ENCODE data around the gene CALHM3. TPM values are rescaled to one million over a fixed set of nuclear protein-coding genes. Genes with fewer than 3 reads are reported as not detected.
"Not testable (repeated sequence)": the region's sequence is repeated elsewhere in the genome, so short reads cannot be mapped to it uniquely, and the experiment has no call there.

CALHM3 gene
- total RNA-seq, 1 donor from 2014 or later: not detected

DNA sequence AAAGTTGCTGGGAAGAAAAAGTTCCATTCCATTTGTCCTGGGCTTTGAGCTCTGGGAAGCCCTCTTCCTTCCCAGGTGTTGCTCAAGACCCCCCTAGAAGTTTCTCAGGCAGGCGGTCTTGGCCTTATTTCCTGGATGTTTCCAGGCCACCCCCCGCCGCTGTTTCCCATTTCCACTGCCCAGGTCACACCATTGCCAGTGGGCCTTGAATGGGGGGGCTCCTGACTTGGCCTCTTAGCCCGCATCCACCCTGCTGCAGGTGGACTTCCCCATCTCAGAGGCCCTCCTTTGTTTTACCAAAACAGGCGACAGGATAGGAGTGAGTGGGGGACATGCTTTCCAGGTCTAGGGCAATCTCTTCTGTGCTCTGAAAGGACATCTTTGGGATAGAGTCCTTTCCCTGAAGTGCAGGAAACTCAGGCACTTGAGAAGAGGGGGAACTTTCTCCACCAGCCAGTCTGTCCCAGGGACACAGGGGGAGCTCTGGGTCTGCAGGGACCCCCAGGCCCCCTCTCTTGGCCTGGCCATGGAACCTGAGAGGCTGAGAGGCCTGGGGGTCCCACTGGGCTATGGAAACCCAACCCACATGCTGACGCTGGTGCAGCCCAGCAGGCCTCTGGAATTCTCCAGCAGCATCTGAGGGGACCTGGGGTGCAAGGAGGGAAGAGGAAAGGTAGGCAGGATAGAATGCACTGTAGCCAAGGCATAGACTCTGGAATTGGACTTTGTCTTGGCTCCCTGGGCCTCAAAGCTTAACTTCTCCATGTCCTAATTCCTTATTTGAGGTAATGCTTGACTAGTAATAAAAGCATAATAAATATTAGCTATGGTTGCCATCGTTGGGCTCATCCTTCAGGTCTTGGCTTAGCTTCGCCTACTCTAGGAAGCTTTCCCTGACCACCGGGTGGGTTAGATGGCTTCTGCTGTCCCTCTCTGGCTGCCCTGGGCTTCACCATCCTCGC, 32.0 kb upstream of the CALHM3 start:
- H3K27ac Mint-ChIP-seq: no peak overlapping the region
- intact Hi-C loops (cut with micrococcal nuclease): no loop called here
- peaks cover 28% of the 10 kb centered on the region for H3K27me3 Mint-ChIP-seq (ENCODE audit: insufficient read depth)
- H3K4me3 Mint-ChIP-seq: no peak overlapping the region
- no peaks in the 10 kb centered on the region for H3K9me3 Mint-ChIP-seq
- DNase-seq (ENCODE audit: low spot score): no peak
- H3K36me3 Mint-ChIP-seq (ENCODE audit: low read depth): no peaks in the 10 kb centered on the region
- H3K4me1 Mint-ChIP-seq (ENCODE audit: low read depth): peaks cover 16% of the 10 kb centered on the region

DNA sequence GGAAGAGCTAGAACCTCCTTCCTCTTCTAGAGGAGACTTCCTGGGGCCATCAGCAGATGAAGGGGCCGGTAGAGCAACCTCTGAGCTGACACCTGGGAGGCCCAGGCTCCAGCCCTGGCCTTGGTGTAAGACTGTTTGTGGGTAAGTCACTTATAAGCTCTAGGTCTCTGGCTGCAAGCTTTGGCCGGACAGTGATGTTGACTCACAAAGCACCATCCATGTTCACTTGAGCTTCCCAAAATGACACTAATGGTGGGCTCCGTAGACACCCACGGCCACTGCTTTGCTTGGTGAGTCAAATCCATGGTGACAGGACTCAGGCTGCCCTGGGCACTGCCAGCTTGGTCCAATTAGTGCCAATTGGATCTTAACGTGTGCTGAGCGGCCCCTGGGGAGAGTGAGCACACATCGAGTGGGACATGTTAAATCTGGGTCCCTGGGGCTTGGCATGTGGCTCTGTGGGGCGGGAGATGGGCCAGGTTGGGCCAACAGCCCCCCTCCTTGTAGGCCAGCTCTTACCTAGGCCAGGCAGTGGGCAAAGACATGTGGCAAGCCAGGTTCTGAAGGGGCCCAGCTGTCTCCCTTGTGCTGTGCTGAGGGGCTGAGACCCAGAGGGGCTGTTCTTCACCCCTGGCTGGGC, 31.1 kb upstream of the CALHM3 start:
- peaks cover 15% of the 10 kb centered on the region for H3K4me1 Mint-ChIP-seq (ENCODE audit: low read depth)
- intact Hi-C loops (cut with micrococcal nuclease): no loop called here
- no peak for DNase-seq (ENCODE audit: low spot score)
- H3K4me3 Mint-ChIP-seq: no peak overlapping the region
- H3K27ac Mint-ChIP-seq: no peak overlapping the region
- peaks cover 28% of the 10 kb centered on the region for H3K27me3 Mint-ChIP-seq (ENCODE audit: insufficient read depth)
- no peaks in the 10 kb centered on the region for H3K9me3 Mint-ChIP-seq
- no peaks in the 10 kb centered on the region for H3K36me3 Mint-ChIP-seq (ENCODE audit: low read depth)

DNA sequence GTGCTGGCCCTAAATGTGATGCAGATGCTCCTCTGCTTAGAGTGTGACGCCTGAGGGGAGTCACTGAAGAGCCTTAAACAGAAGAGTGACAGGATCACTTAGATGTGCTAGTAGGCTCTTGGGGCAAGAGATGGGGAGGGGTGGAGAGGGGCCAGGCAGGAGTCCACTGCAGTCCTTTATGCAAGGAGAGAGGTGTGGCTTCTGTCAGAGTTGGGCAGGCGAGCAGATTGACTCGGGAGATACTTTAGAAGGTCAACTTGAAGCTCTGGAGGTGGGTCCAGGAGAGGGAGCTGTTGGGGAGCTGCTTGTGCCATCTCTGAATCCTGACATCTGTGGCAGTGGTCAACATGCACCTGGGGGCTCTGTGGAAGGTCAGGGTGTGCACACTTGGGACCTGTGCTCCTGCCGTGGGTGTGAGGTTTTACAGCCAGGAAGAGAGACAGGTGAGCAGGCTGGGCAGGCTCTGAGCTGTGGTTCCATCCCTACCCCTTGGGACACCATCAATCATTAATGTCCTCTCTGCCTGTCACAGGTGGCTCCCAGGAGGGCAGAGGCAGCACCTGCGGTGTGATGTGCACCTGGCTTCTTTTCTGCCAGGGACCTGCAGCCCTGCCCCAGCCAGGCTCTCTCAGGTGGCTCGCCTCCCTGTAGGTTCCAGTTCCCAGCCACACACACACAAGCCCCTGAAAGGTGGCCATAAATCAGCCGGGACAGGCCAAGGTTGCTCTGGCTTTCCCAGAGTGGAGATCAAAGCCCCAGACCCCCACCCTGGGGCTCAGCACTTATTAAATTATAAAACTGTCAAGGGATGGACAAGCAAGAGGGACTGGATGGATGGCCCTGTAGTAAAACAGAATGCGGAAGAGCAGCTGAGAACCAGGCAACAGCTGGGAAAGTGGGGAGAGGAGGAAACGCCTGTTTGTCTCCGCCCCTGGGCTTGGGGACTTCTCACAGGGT, 28.5 kb upstream of the CALHM3 start:
- intact Hi-C loops (cut with micrococcal nuclease): no loop called here
- Mint-ChIP-seq H3K36me3 (ENCODE audit: low read depth) (no peaks in the 10 kb centered on the region), H3K27ac (no peak overlapping the region), H3K27me3 (ENCODE audit: insufficient read depth) (peaks cover 34% of the 10 kb centered on the region), H3K9me3 (no peaks in the 10 kb centered on the region), H3K4me1 (ENCODE audit: low read depth) (peaks cover 35% of the 10 kb centered on the region), H3K4me3 (no peak overlapping the region)
- no peak for DNase-seq (ENCODE audit: low spot score)

DNA sequence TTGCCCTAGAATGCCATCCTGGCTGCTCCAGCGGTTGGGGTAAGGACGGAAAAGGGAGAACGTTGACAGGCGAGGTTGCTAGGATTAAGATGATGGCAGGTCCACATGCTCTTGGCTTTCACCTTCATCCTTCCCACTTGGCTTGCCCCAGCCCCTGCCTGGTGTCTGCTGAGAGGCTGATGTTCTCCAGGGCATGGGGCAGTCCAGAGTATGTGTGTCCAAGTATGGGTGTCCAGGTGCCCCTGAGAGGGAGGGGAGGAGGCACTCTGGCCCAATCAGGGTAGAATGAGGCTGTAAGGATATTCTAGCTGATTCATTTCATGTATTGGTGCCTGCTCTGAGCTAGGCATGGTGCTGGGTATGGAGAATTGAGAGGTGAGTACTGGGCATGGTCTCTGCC, 27.0 kb upstream of the CALHM3 start:
- H3K27ac Mint-ChIP-seq: no peak overlapping the region
- no peak overlapping the region for H3K4me3 Mint-ChIP-seq
- no peaks in the 10 kb centered on the region for H3K36me3 Mint-ChIP-seq (ENCODE audit: low read depth)
- no peak for DNase-seq (ENCODE audit: low spot score)
- intact Hi-C loops (cut with micrococcal nuclease): no loop called here
- H3K4me1 Mint-ChIP-seq (ENCODE audit: low read depth): peaks cover 42% of the 10 kb centered on the region
- peaks cover 34% of the 10 kb centered on the region for H3K27me3 Mint-ChIP-seq (ENCODE audit: insufficient read depth)
- H3K9me3 Mint-ChIP-seq: no peaks in the 10 kb centered on the region

DNA sequence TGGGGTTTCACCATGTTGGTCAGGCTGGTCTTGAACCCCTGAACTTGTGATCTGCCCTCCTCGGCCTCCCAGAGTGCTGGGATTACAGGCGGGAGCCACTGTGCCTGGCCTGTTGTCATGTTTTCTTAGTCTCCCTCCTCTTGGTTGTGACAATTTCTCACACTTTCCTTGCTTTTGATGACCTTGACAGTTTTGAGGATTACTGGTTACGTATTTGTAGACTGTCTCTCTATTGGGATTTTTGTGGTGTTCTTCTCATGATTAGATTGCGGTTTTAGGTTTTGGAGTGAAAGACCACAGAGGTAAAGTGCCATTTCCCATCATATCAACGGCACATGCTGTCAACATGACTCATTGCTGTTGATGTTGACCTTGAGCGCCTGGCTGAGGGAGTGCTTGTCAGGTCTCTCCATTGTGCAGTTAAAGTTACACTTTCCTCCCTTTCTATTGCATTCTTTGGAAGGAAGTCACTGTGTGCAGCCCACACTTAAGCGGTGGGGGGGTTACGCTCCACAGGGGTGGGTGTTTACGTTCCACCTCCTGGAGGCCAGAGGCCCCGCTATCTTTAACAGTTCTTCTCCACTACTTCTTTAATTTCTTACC, 25.2 kb upstream of the CALHM3 start:
- intact Hi-C loops (cut with micrococcal nuclease): loop anchor here (1.0 to 5.0 kb wide), 5 partner anchors 14 to 255 kb away; no protein-coding TSS in a partner anchor
- DNase-seq (ENCODE audit: low spot score): peak; percentile 56
- Mint-ChIP-seq H3K4me1 (ENCODE audit: low read depth) (peaks cover 53% of the 10 kb centered on the region), H3K36me3 (ENCODE audit: low read depth) (no peaks in the 10 kb centered on the region), H3K27ac (peak overlapping the region; percentile 77), H3K9me3 (no peaks in the 10 kb centered on the region), H3K27me3 (ENCODE audit: insufficient read depth) (peaks cover 36% of the 10 kb centered on the region), H3K4me3 (peak overlapping the region; percentile 40)

DNA sequence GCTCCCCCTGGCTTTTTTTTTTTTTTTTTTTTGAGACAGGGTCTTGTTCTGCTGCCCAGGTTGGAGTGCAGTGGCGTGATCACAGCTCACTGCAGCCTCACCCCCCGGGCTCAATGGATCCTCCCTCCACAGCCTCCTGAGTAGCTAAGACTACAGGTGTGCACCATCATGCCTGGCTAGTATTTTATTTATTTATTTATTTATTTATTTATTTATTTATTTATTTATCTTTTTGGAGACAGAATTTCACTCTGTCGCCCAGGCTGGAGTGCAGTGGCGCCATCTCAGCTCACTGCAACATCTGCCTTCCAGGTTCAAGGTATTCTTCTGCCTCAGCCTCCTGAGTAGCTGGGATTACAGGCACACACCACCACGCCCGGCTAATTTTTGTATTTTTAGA, 24.7 kb upstream of the CALHM3 start:
- not testable (repeated sequence) for H3K36me3 Mint-ChIP-seq (ENCODE audit: low read depth); DNase-seq (ENCODE audit: low spot score); H3K4me3 Mint-ChIP-seq; H3K9me3 Mint-ChIP-seq; H3K27ac Mint-ChIP-seq
- H3K4me1 Mint-ChIP-seq (ENCODE audit: low read depth): peaks cover 54% of the 10 kb centered on the region
- intact Hi-C loops (cut with micrococcal nuclease): loop anchor here (1.0 to 5.0 kb wide), 5 partner anchors 13 to 255 kb away; no protein-coding TSS in a partner anchor
- H3K27me3 Mint-ChIP-seq (ENCODE audit: insufficient read depth): peaks cover 39% of the 10 kb centered on the region

DNA sequence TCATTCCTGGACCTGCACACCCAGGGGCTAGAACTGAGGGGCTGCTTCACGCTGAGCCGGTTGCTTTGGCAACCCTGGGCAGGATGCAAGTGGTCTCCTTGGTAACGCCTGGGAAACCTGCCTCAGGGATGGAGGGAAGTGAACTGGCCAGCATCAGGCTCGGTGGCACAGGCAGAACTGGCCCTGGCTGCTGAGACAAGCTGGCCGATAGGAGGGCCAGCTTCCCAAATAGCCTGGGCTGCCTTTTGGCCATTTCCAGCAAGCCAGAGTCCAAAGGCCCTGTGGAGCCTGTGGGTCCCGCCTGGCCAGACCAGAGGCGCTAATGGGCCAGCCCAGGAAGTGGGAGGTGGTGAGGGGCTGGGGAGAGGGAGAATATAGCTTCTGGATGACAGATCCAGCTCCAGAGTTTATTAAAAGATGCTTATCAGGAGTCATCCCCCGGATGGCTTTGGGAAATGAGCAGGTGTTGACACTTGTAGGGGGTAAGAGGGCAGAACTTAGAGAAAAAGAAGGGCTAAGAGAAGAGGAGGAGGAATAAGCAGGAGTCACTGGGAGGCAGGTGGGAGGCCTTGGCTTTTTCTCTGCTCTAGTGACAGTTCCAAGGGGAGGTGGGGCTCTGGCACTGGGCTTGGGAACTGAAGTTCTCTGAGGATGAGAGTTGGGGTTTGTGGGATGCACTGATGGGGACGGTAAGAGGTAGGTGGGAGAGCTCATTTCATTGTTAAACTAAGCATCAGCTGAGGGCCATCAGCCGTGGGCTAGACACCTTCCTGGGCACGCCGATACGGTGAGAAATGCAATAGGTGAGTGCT, 24.0 kb upstream of the CALHM3 start:
- intact Hi-C loops (cut with micrococcal nuclease): loop anchor here (5.0 kb wide), 1 partner anchor 189 kb away; no protein-coding TSS in a partner anchor
- peaks cover 39% of the 10 kb centered on the region for H3K27me3 Mint-ChIP-seq (ENCODE audit: insufficient read depth)
- peak overlapping the region; percentile 27 for H3K27ac Mint-ChIP-seq
- H3K9me3 Mint-ChIP-seq: no peaks in the 10 kb centered on the region
- DNase-seq (ENCODE audit: low spot score): no peak
- no peaks in the 10 kb centered on the region for H3K36me3 Mint-ChIP-seq (ENCODE audit: low read depth)
- H3K4me1 Mint-ChIP-seq (ENCODE audit: low read depth): peaks cover 54% of the 10 kb centered on the region
- peak overlapping the region; percentile 35 for H3K4me3 Mint-ChIP-seq

DNA sequence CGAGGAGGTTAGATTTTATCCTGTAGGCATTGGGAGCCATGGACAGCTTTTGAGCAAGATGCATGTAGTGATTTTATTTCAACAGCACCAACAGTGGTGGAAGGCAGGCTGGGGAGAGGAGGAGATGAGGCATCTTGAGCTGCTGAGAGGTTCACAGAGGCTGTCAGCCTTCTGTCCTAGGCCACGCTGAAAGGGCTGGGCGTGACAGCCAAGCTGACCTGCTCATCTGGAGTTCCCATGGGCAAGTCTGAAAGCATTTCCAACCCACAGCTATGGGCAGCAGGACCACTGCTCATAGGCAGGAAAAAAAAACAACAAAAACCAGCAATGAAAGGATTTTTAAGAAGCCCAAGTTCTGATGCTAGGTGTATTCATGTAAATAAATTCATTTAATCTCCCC, 22.1 kb upstream of the CALHM3 start:
- H3K4me3 Mint-ChIP-seq: peak overlapping the region; percentile 2
- H3K27me3 Mint-ChIP-seq (ENCODE audit: insufficient read depth): peaks cover 36% of the 10 kb centered on the region
- H3K36me3 Mint-ChIP-seq (ENCODE audit: low read depth): no peaks in the 10 kb centered on the region
- intact Hi-C loops (cut with micrococcal nuclease): loop anchor here (5.0 kb wide), 1 partner anchor 191 kb away; no protein-coding TSS in a partner anchor
- no peaks in the 10 kb centered on the region for H3K9me3 Mint-ChIP-seq
- no peak for DNase-seq (ENCODE audit: low spot score)
- peaks cover 54% of the 10 kb centered on the region for H3K4me1 Mint-ChIP-seq (ENCODE audit: low read depth)
- H3K27ac Mint-ChIP-seq: no peak overlapping the region

DNA sequence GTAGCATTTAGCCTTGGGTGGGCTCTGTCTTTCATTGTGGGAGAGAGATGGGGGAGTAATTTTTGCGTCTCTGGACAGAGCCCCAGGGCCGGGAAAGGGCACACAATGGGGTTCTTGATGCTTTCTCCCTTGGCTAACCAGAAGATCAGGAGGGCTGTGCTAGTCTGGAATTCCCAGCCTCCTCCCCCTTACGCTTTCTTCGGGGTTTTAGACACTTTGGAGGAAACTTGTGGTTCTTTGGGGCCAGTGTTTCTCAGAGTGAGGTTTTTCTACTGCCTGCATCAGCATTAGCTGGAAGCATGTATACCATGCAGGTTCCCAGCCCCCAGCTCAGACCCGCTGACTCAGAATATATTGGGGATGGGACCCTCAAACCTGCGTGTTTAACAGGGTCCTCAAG, 21.4 kb upstream of the CALHM3 start:
- peaks cover 42% of the 10 kb centered on the region for H3K27me3 Mint-ChIP-seq (ENCODE audit: insufficient read depth)

DNA sequence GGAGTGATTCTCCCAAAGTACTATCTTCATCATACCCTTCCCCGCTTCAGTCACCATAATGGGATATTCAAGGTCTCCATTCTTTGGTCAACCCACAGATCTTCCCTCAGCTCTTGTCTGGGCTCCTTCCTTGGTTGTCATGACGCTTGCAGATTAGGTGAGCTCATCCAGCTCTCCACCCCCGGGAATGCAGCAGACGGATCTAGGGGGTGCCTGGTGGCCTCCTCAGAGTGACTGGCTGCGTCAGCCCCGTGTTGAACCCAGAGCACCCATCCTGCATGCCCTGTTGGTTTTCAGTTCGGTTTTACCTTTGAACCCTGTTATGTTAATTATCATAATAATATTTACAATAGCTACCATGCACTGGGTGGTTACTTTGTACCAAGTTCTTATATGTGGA, 20.8 kb upstream of the CALHM3 start:
- no peak overlapping the region for H3K27ac Mint-ChIP-seq
- DNase-seq (ENCODE audit: low spot score): no peak
- H3K4me3 Mint-ChIP-seq: no peak overlapping the region
- intact Hi-C loops (cut with micrococcal nuclease): loop anchor here (5.0 to 10.0 kb wide), 2 partner anchors 192 to 585 kb away; partner anchors contain the start of gene CNNM2
- peaks cover 48% of the 10 kb centered on the region for H3K27me3 Mint-ChIP-seq (ENCODE audit: insufficient read depth)
- H3K9me3 Mint-ChIP-seq: no peaks in the 10 kb centered on the region
- H3K36me3 Mint-ChIP-seq (ENCODE audit: low read depth): no peaks in the 10 kb centered on the region
- peaks cover 46% of the 10 kb centered on the region for H3K4me1 Mint-ChIP-seq (ENCODE audit: low read depth)

More for the DNA sequence above, 21.4 kb upstream of the CALHM3 start:
- no peaks in the 10 kb centered on the region for H3K9me3 Mint-ChIP-seq
- no peaks in the 10 kb centered on the region for H3K36me3 Mint-ChIP-seq (ENCODE audit: low read depth)
- peak overlapping the region; percentile 2 for H3K4me3 Mint-ChIP-seq
- intact Hi-C loops (cut with micrococcal nuclease): loop anchor here (5.0 kb wide), 1 partner anchor 192 kb away; no protein-coding TSS in a partner anchor
- no peak for DNase-seq (ENCODE audit: low spot score)
- H3K4me1 Mint-ChIP-seq (ENCODE audit: low read depth): peaks cover 47% of the 10 kb centered on the region
- H3K27ac Mint-ChIP-seq: no peak overlapping the region

DNA sequence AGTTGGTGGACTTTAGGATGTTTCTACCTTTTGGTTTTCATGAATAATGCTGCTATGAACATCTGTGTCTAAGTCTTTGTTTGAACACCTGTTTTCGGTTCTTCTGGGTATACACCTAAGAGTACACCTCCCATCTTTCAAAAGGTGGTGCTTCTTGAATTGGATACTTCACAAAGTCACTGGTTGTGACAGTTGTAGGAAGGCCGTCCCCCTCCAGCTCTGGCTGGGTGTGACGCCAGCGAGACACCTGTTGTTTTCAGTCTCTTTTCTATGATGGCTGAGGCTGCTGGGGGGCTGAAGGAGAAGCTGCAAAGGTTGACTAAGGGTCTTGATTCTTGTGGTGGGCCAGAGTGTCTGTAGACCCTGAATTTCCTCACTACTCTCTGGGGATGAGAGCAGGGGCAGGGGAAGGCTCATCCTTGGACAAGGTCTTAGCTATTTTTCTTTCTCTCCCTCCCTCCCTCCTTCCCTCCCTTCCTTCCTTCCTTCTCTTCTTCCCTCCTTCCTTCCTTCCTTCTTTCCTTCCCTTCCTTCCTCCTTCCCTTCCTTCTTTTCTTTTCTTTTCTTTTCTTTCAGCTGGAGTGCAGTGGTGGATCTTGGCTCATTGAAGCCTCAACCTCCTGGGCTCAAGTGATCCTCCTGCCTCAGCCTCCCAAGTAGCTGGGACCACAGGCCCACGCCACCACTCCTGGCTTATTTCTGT, 20.0 kb upstream of the CALHM3 start:
- no peak overlapping the region for H3K4me3 Mint-ChIP-seq
- H3K36me3 Mint-ChIP-seq (ENCODE audit: low read depth): no peaks in the 10 kb centered on the region
- peaks cover 51% of the 10 kb centered on the region for H3K27me3 Mint-ChIP-seq (ENCODE audit: insufficient read depth)
- no peaks in the 10 kb centered on the region for H3K9me3 Mint-ChIP-seq
- no peak overlapping the region for H3K27ac Mint-ChIP-seq
- peaks cover 39% of the 10 kb centered on the region for H3K4me1 Mint-ChIP-seq (ENCODE audit: low read depth)
- intact Hi-C loops (cut with micrococcal nuclease): loop anchor here (10.0 kb wide), 1 partner anchor 584 kb away; the partner anchor contains the start of gene CNNM2
- DNase-seq (ENCODE audit: low spot score): no peak

Measured in activated T-helper 1 cell treated with anti-CD3 and anti-CD28 coated beads, Interleukin-12 subunit alpha, Interleukin-12 subunit beta, Interleukin-2, Interleukin-4 antibody, amounts not matched to agents 30 ng/mL and 10 ng/mL and 1 ng/mL, durations not matched to agents 14 hours and 24 hours and 36 hours (primary cell).